ENCODE measurements around the gene TMEM178B. TPM values are rescaled to one million over a fixed set of nuclear protein-coding genes. Genes with fewer than 3 reads are reported as not detected.

Gene TMEM178B
- total and polyA plus RNA-seq, 2 of the 4 experiments (the other 2 are of a cell fraction) = under 0.01 to 0.05 TPM

GRCh38 chr7:141519623-141520022 lies 445.8 kb downstream of the TMEM178B start:
- no peak overlapping the region for H2BK20ac ChIP-seq (ENCODE audit: low read depth, low read length)
- no peak overlapping the region for H3K4ac ChIP-seq (ENCODE audit: low read depth, low read length)
- no peak overlapping the region for H4K5ac ChIP-seq (ENCODE audit: low read depth, low read length)
- in situ Hi-C loops (cut with MboI; ENCODE audit: low sequenced_read_pairs) (no loop called here), intact Hi-C loops (cut with micrococcal nuclease) (no loop called here), dilution Hi-C loops (cut with HindIII; ENCODE audit: low sequenced_read_pairs, unreplicated experiment) (no loop called here)
- no peak overlapping the region for H4K91ac ChIP-seq (ENCODE audit: insufficient read depth, low read depth, low read length)
- H4K8ac ChIP-seq (ENCODE audit: low read depth in 2 of 2, low read length in 2 of 2) = no peak overlapping the region
- H3K79me1 ChIP-seq (ENCODE audit: low read depth in 1 of 2, low read length in 2 of 2) = no peaks in the 10 kb centered on the region
- H3K36me3 ChIP-seq (ENCODE audit: control insufficient read depth, insufficient read depth, low read length) = no peaks in the 10 kb centered on the region
- no peak overlapping the region for H3K9ac ChIP-seq (ENCODE audit: low read depth, low read length)
- H3K4me2 ChIP-seq (ENCODE audit: low read depth, low read length) = no peak overlapping the region
- no peak overlapping the region for H3K56ac ChIP-seq (ENCODE audit: extremely low read depth, insufficient read depth, low read length)
- ChIA-PET CTCF (no interaction called here), POLR2A (ENCODE audit: unreplicated experiment) (no interaction called here)
- H2AK5ac ChIP-seq (ENCODE audit: low read depth, low read length) = no peak overlapping the region
- no peak overlapping the region for H3K4me3 ChIP-seq (ENCODE audit: insufficient read depth, low read depth, low read length)
- H3K27me3 ChIP-seq (ENCODE audit: control insufficient read depth, insufficient read depth, low read length) = 0 out of 2 replicates have a peak, but pooled peaks cover 2% of the 10 kb centered on the region
- H4K20me1 ChIP-seq (ENCODE audit: insufficient read depth, low read length) = no peaks in the 10 kb centered on the region
- H3K9me1 ChIP-seq (ENCODE audit: insufficient read depth, low read length) = no peaks in the 10 kb centered on the region
- H3K14ac ChIP-seq (replicated peaks; ENCODE audit: low read depth, low read length) = no peak overlapping the region
- 84% methylated on average over 3 of the region's 4 CpGs; no CpG with 5 or more reads in 1 of the 2 experiments for whole genome bisulfite sequencing, 2 experiments (ENCODE audit: extremely low coverage in 2 of 2, insufficient read length in 1 of 2)
- no peak overlapping the region for H2AK9ac ChIP-seq (replicated peaks; ENCODE audit: low read depth, low read length, poor library complexity)
- TF ChIP-seq RFX5 (IDR thresholded peaks at IDR 0.05; ENCODE audit: low read depth, low read length) = no peak
- no peak for TF ChIP-seq RAD21 (IDR thresholded peaks at IDR 0.05; ENCODE audit: low read length)
- TF ChIP-seq POLR2A (IDR thresholded peaks at IDR 0.05; ENCODE audit: low read depth, low read length) = no peak
- no peak for TF ChIP-seq MXI1 (IDR thresholded peaks at IDR 0.05; ENCODE audit: borderline replicate concordance, low read depth, low read length)
- no peak for TF ChIP-seq MAZ (IDR thresholded peaks at IDR 0.05; ENCODE audit: borderline replicate concordance, low read depth, low read length)
- no peak for TF ChIP-seq RCOR1 (IDR thresholded peaks at IDR 0.05; ENCODE audit: insufficient replicate concordance, low read length)
- TF ChIP-seq CEBPB (IDR thresholded peaks at IDR 0.05; ENCODE audit: low read depth, low read length) = no peak
- no peak overlapping the region for H2BK120ac ChIP-seq (ENCODE audit: low read depth, low read length)
- no peak overlapping the region for H3K23ac ChIP-seq (ENCODE audit: low read depth, low read length)
- H3K27ac ChIP-seq (ENCODE audit: insufficient read depth, low read length) = no peak overlapping the region
- H3K18ac ChIP-seq (ENCODE audit: low read depth, low read length) = no peak overlapping the region
- H2BK15ac ChIP-seq (ENCODE audit: low read depth, low read length) = no peak overlapping the region
- no peak overlapping the region for H2BK5ac ChIP-seq (ENCODE audit: low read depth, low read length, poor library complexity, severe bottlenecking)
- DNase-seq (no peak), ATAC-seq (ENCODE audit: low read depth) (no peak)
- no TSS peak for BruUV-seq (replicated peaks)
- H3K9me3 ChIP-seq (ENCODE audit: control insufficient read depth, insufficient read depth, low read length) = no peaks in the 10 kb centered on the region
- no peak overlapping the region for H2AFZ ChIP-seq (replicated peaks; ENCODE audit: low read length, poor library complexity)
- H3K4me1 ChIP-seq (ENCODE audit: control insufficient read depth, insufficient read depth, low read length) = no peaks in the 10 kb centered on the region

Measured in IMR-90 (cell line).